HFF-Myc (cell line): ENCODE data around the gene TRPC6.

ENCODE experiments used
- DNase-seq: peaks from one replicate; pipeline ENCODE4 v3.0.0-alpha.2; 2011; ENCODE audit warnings: low read depth; ENCODE audit errors: extremely low read depth
- H3K4me3 ChIP-seq: replicated peaks from 2 replicates; pipeline ENCODE4 v1.5.1; 2011; ENCODE audit warnings: low read depth, mild to moderate bottlenecking, control low read depth, low read length
- CTCF ChIP-seq: IDR thresholded peaks from 2 replicates; pipeline ENCODE4 v1.5.1; 2012; ENCODE audit warnings: mild to moderate bottlenecking, low read depth, low read length, control low read depth; ENCODE audit errors: missing control alignments

Gene TRPC6

GRCh38 chr11:101586965-101587364 lies 3.2 kb upstream of the TRPC6 start:
- DNase-seq, result no peak
- TF ChIP-seq CTCF, result no peak
- no peak overlapping the region for H3K4me3 ChIP-seq

GRCh38 chr11:101584655-101585054 lies 848 bp upstream of the TRPC6 start:
- no peak overlapping the region for H3K4me3 ChIP-seq
- no peak for TF ChIP-seq CTCF
- no peak for DNase-seq

DNA sequence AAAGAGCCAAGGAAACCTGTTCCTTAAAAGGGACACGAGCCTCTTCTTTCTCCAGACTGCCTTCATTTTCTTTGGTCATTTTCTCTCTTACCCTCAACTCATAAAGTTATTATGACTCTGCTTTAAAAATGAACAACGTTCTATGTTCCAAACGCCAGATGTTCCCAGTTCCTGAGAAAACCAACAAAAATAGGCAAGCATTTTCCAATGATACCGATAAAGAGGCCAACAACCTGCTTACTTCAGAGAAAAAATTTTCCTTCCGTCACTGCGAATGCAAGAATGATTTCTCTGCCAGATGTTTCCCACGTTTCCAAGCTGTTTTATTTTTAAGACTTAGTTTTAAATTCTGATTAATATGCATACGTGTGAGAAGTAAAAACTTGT lies 315 bp upstream of the TRPC6 start:
- peak overlapping the region; percentile 50 for H3K4me3 ChIP-seq

GRCh38 chr11:101582989-101583250 lies 887 bp downstream of the TRPC6 start:
- peak overlapping the region; percentile 50 for H3K4me3 ChIP-seq
- no peak for TF ChIP-seq CTCF
- no peak for DNase-seq

More for the DNA sequence above, 315 bp upstream of the TRPC6 start:
- DNase-seq, result no peak
- no peak for TF ChIP-seq CTCF

- H3K4me3 ChIP-seq, result peak overlapping the region; percentile 50
- DNase-seq, result no peak
- TF ChIP-seq CTCF, result no peak
These were observed 1.4 kb downstream of the TRPC6 start for GRCh38 chr11:101582236-101582988.

DNA sequence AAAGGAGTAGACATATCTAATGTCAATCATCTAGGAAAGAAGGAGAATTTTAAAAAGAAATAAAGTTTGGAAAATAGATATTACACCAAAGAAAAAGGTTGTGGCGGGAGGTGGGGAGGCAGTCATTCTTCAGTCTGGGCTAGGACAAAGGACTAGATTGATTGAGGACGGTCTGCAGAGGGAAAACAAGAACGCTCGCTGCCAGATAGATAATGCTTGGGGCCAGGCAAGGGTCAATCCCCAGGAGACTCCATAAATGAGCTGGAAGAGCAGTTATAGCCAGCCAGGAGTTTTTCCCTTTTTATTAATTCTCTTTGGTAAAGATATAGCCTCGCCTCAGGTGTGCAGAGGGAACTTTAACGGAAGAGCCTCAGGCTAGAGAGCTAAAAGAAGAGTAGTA lies 6.3 kb downstream of the TRPC6 start:
- no peak overlapping the region for H3K4me3 ChIP-seq
- no peak for DNase-seq
- TF ChIP-seq CTCF, result no peak

DNA sequence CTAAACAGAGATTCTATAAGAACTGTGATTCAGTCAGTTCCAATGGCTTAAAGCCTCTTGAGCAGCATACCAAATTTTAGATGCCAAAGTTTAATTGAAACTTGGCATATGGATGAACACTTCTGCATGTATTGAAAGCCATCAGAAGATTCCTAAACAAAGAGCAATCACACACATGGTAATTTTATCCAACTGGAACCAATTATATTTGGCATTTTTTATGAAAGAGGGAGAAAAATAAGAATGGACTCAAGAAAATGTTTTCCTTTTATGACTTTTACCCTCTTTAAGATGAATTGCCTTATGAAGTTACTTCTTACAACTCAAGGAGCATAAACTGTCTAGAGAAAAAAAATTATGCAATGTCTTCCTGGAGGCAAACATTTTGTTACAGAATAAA lies 7.4 kb downstream of the TRPC6 start:
- no peak overlapping the region for H3K4me3 ChIP-seq
- no peak for DNase-seq
- TF ChIP-seq CTCF, result no peak
